HepG2 (cell line): Measurements from ENCODE around the gene C1QTNF1. TPM values are rescaled to one million over a fixed set of nuclear protein-coding genes. Genes with fewer than 3 reads are reported as not detected.

Experiments
- HDAC1 ChIP-seq: sonication (generic); formaldehyde crosslinking; IDR thresholded peaks from 2 replicates; pipeline ENCODE4 v1.5.1; 2020; ENCODE audit warnings: mild to moderate bottlenecking, missing genetic modification reagents
- HNRNPL ChIP-seq: fragments of 200-400 bp; formaldehyde crosslinking; IDR thresholded peaks from 2 replicates; pipeline ENCODE4 v1.6.1; 2017; ENCODE audit warnings: mild to moderate bottlenecking, low read depth, low read length
- IKZF1 ChIP-seq: fragments of 450-650 bp; IDR thresholded peaks from 2 replicates; pipeline ENCODE4 v1.7.1; 2016
- IKZF4 ChIP-seq: sonication (generic); formaldehyde crosslinking; IDR thresholded peaks from 2 replicates; pipeline ENCODE4 v1.5.1; 2020; ENCODE audit warnings: borderline replicate concordance, mild to moderate bottlenecking, low read depth, missing genetic modification reagents; ENCODE audit errors: not compliant biosample characterization
- KDM5B ChIP-seq: sonication (generic); formaldehyde crosslinking; IDR thresholded peaks from 2 replicates; pipeline ENCODE4 v1.4.0; 2020; ENCODE audit warnings: missing genetic modification reagents, mild to moderate bottlenecking, borderline replicate concordance
- MTF2 ChIP-seq: sonication (generic); formaldehyde crosslinking; IDR thresholded peaks from 2 replicates; pipeline ENCODE4 v1.5.0; 2020; ENCODE audit warnings: missing genetic modification reagents, borderline replicate concordance
- NFIC ChIP-seq: IDR thresholded peaks from 2 replicates; pipeline ENCODE4 v1.6.1; 2012; ENCODE audit warnings: mild to moderate bottlenecking, low read length, inconsistent platforms
- POLR2AphosphoS2 ChIP-seq: IDR thresholded peaks from 2 replicates; pipeline ENCODE4 v1.6.1; 2011; ENCODE audit warnings: low read depth, low read length, improper control_type of control experiment
- PRPF4 ChIP-seq: fragments of 200-400 bp; formaldehyde crosslinking; IDR thresholded peaks from 2 replicates; pipeline ENCODE4 v1.6.1; 2016; ENCODE audit warnings: low read length, low read depth; ENCODE audit not compliant: poor library complexity, severe bottlenecking
- RFXANK ChIP-seq: IDR thresholded peaks from 2 replicates; pipeline ENCODE4 v1.6.1; 2016
- RNF2 ChIP-seq: fragments of 450-650 bp; conservative IDR thresholded peaks from 2 replicates; pipeline ENCODE4 v1.6.1; 2016; ENCODE audit warnings: low read depth
- SNAPC2 ChIP-seq: sonication (generic); formaldehyde crosslinking; IDR thresholded peaks from 2 replicates; pipeline ENCODE4 v1.8.1; 2022; ENCODE audit warnings: mild to moderate bottlenecking, missing genetic modification reagents
- ZKSCAN1 ChIP-seq: fragments of 150-350 bp; IDR thresholded peaks from 2 replicates; pipeline ENCODE4 v1.6.1; 2014; ENCODE audit warnings: low read length
- ZNF101 ChIP-seq: sonication (generic); formaldehyde crosslinking; IDR thresholded peaks from 2 replicates; pipeline ENCODE4 v1.4.0; 2020; ENCODE audit warnings: mild to moderate bottlenecking, low read depth, missing genetic modification reagents, borderline replicate concordance
- ZNF260 ChIP-seq: sonication (generic); formaldehyde crosslinking; IDR thresholded peaks from 2 replicates; pipeline ENCODE4 v1.4.0; 2020; ENCODE audit warnings: missing genetic modification reagents, low read depth, mild to moderate bottlenecking, borderline replicate concordance
- ZNF430 ChIP-seq: sonication (generic); formaldehyde crosslinking; IDR thresholded peaks from 2 replicates; pipeline ENCODE4 v1.9.0; 2021; ENCODE audit warnings: mild to moderate bottlenecking, missing genetic modification reagents
- polyA plus RNA-seq, 8 experiments: library from polyadenylated mRNA; depleted of rRNA in 3 of 8; stranded (reverse) in 7 of 8; unstranded in 1 of 8; fragments of >200 nt; fragmentation: Illumina TruSeq in 4 of 8; extraction: Trizol in 4 of 8; gene quantifications; 2 replicates each; pipeline versions ENCODE4 v1.2.1 to v1.2.3, GENCODE V29; 2011 to 2016; ENCODE audit warnings: low read depth in 4 of 8, missing spikeins in 1 of 8, mixed read lengths in 1 of 8; ENCODE audit not compliant: insufficient read depth in 1 of 8
- total RNA-seq, 5 experiments: library from RNA; depleted of rRNA; stranded (reverse); fragments of >200 nt; fragmentation: Illumina TruSeq; extraction: Trizol; gene quantifications; 2 replicates each; pipeline ENCODE4 v1.2.3, GENCODE V29; 2016; ENCODE audit warnings: low read depth in 1 of 5
- TF ChIP-seq, protein P1 (sequence below): sonication (generic); formaldehyde crosslinking; IDR thresholded peaks from 2 replicates; pipeline ENCODE4 v1.4.0; 2020; ENCODE audit warnings: missing genetic modification reagents, borderline replicate concordance
- TF ChIP-seq, protein P2 (sequence below): sonication (generic); formaldehyde crosslinking; IDR thresholded peaks from 2 replicates; pipeline ENCODE4 v1.4.0; 2020; ENCODE audit warnings: missing genetic modification reagents
- TF ChIP-seq, protein P3 (sequence below): sonication (generic); formaldehyde crosslinking; IDR thresholded peaks from 2 replicates; pipeline ENCODE4 v1.9.0; 2022; ENCODE audit warnings: low read depth, missing genetic modification reagents
- TF ChIP-seq, protein P4 (sequence below): sonication (generic); formaldehyde crosslinking; conservative IDR thresholded peaks from 2 replicates; pipeline ENCODE4 v1.4.0; 2020; ENCODE audit warnings: missing genetic modification reagents
- TF ChIP-seq, protein P5 (sequence below): sonication (generic); formaldehyde crosslinking; IDR thresholded peaks from 2 replicates; pipeline ENCODE4 v1.5.0; 2020; ENCODE audit warnings: missing genetic modification reagents

The C1QTNF1 gene
- total and polyA plus RNA-seq, 2 of the 13 experiments (the other 11 are each of a cell fraction or from before 2014, with no cell fraction given): 0.18 to 0.86 TPM

DNA sequence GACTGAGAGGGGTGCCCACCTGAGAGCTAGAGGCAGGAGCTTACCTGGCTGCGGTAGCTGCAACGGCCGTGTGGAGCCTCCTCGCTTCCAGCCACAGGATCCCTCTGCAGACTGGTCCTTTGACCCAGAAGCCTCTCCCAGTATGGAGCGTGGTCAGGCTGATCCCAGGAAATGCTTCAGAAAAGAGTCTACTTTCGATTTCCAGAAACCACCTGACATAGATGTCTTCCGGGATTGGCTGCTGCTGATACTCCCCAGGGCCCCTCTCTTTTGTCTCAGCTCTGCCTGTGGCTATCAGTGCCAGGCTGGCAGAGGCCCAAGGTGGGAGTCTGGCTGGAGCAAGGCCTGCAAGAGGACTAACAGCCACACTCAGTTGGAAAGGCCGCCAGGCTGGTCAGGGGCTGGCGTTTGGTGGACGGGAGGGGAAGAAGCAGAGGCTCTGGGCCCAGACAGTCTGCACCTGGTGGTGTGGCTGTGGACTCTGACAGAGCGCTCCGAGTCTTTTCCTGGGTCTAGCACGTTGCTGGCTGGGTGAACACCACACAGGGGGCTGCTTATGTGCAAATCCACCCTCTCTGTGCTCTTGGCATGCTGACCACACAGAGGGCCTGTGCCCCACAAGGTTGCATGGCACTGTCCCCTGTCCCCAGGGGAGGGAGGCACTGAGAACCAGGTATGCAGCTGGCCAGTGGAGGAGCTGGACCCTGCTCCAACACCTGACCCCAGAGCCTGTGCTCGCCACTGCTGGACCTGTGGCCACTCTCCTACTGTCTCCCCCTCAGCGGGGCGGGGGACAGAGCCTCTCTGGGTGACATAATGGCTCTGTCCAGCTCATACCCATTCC lies 44.0 kb upstream of the C1QTNF1 start, which contains the start of gene LGALS3BP (continued):
- TF ChIP-seq ZKSCAN1 (no peak), IKZF1 (no peak), KDM5B (CRISPR knock-in tag) (peak; percentile 55), RNF2 (peak; percentile 21; the same call in 1 of the 2 replicates), ZNF430 (peak; percentile 89), HNRNPL (peak; percentile 96), POLR2AphosphoS2 (no peak), SNAPC2 (peak; percentile 54; the same call in 1 of the 2 replicates), HDAC1 (peak; percentile 56), ZNF260 (CRISPR knock-in tag) (no peak), IKZF4 (CRISPR knock-in tag) (no peak), ZNF101 (CRISPR knock-in tag) (no peak), RFXANK (peak; percentile 89), PRPF4 (no peak), MTF2 (CRISPR knock-in tag) (no peak), NFIC (no peak)
- TF ChIP-seq, protein P1, sequence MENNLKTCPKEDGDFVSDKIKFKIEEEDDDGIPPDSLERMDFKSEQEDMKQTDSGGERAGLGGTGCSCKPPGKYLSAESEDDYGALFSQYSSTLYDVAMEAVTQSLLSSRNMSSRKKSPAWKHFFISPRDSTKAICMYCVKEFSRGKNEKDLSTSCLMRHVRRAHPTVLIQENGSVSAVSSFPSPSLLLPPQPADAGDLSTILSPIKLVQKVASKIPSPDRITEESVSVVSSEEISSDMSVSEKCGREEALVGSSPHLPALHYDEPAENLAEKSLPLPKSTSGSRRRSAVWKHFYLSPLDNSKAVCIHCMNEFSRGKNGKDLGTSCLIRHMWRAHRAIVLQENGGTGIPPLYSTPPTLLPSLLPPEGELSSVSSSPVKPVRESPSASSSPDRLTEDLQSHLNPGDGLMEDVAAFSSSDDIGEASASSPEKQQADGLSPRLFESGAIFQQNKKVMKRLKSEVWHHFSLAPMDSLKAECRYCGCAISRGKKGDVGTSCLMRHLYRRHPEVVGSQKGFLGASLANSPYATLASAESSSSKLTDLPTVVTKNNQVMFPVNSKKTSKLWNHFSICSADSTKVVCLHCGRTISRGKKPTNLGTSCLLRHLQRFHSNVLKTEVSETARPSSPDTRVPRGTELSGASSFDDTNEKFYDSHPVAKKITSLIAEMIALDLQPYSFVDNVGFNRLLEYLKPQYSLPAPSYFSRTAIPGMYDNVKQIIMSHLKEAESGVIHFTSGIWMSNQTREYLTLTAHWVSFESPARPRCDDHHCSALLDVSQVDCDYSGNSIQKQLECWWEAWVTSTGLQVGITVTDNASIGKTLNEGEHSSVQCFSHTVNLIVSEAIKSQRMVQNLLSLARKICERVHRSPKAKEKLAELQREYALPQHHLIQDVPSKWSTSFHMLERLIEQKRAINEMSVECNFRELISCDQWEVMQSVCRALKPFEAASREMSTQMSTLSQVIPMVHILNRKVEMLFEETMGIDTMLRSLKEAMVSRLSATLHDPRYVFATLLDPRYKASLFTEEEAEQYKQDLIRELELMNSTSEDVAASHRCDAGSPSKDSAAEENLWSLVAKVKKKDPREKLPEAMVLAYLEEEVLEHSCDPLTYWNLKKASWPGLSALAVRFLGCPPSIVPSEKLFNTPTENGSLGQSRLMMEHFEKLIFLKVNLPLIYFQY (CRISPR knock-in tag): peak; percentile 74
- TF ChIP-seq, protein P2, sequence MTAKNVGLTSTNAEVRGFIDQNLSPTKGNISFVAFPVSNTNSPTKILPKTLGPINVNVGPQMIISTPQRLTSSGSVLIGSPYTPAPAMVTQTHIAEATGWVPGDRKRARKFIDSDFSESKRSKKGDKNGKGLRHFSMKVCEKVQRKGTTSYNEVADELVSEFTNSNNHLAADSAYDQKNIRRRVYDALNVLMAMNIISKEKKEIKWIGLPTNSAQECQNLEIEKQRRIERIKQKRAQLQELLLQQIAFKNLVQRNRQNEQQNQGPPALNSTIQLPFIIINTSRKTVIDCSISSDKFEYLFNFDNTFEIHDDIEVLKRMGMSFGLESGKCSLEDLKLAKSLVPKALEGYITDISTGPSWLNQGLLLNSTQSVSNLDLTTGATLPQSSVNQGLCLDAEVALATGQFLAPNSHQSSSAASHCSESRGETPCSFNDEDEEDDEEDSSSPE: peak; percentile 59; the same call in 1 of the 2 replicates
- TF ChIP-seq, protein P3, sequence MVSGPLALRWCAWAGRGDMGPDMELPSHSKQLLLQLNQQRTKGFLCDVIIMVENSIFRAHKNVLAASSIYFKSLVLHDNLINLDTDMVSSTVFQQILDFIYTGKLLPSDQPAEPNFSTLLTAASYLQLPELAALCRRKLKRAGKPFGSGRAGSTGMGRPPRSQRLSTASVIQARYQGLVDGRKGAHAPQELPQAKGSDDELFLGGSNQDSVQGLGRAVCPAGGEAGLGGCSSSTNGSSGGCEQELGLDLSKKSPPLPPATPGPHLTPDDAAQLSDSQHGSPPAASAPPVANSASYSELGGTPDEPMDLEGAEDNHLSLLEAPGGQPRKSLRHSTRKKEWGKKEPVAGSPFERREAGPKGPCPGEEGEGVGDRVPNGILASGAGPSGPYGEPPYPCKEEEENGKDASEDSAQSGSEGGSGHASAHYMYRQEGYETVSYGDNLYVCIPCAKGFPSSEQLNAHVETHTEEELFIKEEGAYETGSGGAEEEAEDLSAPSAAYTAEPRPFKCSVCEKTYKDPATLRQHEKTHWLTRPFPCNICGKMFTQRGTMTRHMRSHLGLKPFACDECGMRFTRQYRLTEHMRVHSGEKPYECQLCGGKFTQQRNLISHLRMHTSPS (CRISPR knock-in tag): peak; percentile 93
- TF ChIP-seq, protein P4, sequence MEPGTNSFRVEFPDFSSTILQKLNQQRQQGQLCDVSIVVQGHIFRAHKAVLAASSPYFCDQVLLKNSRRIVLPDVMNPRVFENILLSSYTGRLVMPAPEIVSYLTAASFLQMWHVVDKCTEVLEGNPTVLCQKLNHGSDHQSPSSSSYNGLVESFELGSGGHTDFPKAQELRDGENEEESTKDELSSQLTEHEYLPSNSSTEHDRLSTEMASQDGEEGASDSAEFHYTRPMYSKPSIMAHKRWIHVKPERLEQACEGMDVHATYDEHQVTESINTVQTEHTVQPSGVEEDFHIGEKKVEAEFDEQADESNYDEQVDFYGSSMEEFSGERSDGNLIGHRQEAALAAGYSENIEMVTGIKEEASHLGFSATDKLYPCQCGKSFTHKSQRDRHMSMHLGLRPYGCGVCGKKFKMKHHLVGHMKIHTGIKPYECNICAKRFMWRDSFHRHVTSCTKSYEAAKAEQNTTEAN (CRISPR knock-in tag): peak; percentile 7; the same call in 1 of the 2 replicates
- TF ChIP-seq, protein P5, sequence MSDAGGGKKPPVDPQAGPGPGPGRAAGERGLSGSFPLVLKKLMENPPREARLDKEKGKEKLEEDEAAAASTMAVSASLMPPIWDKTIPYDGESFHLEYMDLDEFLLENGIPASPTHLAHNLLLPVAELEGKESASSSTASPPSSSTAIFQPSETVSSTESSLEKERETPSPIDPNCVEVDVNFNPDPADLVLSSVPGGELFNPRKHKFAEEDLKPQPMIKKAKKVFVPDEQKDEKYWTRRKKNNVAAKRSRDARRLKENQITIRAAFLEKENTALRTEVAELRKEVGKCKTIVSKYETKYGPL (CRISPR knock-in tag): no peak
